AML-193 (cell line): ENCODE measurements around the gene MIF.
A peak's percentile ranks its signal among the peaks of the same experiment; 100 is the strongest.
"Not testable (repeated sequence)": the region's sequence is repeated elsewhere in the genome, so short reads cannot be mapped to it uniquely, and the experiment has no call there.

Experiments
- DNase-seq, 2 experiments: peaks; one replicate each; lab custom pipeline; 2025; lab: John Stamatoyannopoulos, UW

MIF gene

DNA sequence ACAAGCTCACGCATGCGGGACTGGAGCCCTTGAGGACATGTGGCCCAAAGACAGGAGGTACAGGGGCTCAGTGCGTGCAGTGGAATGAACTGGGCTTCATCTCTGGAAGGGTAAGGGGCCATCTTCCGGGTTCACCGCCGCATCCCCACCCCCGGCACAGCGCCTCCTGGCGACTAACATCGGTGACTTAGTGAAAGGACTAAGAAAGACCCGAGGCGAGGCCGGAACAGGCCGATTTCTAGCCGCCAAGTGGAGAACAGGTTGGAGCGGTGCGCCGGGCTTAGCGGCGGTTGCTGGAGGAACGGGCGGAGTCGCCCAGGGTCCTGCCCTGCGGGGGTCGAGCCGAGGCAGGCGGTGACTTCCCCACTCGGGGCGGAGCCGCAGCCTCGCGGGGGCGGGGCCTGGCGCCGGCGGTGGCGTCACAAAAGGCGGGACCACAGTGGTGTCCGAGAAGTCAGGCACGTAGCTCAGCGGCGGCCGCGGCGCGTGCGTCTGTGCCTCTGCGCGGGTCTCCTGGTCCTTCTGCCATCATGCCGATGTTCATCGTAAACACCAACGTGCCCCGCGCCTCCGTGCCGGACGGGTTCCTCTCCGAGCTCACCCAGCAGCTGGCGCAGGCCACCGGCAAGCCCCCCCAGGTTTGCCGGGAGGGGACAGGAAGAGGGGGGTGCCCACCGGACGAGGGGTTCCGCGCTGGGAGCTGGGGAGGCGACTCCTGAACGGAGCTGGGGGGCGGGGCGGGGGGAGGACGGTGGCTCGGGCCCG lies at the start of gene MIF:
MIF (plus strand) TSS at position 439 of the 765 bp plus-strand sequence; CDS start at position 531, 92 bp downstream.
- peak; percentile 92 to 95 for DNase-seq

DNA sequence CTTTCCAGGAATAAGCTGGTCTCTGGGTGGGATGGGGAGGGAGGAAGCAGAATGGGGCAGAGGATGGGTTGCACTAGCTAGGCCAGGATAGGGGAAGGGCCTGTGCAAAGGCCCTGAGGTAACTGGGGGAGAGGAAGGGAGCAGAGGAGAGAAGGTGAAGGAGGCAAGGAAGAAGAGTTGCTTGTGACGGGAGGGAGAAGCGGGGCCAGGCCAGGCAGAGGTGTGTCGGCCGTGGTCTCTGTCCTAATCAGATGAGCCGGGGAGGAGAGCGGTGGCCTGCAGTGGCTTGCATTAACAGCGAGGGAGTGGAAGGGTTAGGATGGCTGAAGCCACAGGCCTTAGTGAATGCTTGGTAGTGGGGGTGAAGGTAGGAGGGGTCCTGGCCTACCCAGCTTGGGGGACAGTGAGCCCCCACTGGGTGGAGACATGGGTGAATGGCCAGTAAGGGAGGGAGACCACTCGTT lies 49.4 kb upstream of the MIF start:
- DNase-seq = no peak

DNA sequence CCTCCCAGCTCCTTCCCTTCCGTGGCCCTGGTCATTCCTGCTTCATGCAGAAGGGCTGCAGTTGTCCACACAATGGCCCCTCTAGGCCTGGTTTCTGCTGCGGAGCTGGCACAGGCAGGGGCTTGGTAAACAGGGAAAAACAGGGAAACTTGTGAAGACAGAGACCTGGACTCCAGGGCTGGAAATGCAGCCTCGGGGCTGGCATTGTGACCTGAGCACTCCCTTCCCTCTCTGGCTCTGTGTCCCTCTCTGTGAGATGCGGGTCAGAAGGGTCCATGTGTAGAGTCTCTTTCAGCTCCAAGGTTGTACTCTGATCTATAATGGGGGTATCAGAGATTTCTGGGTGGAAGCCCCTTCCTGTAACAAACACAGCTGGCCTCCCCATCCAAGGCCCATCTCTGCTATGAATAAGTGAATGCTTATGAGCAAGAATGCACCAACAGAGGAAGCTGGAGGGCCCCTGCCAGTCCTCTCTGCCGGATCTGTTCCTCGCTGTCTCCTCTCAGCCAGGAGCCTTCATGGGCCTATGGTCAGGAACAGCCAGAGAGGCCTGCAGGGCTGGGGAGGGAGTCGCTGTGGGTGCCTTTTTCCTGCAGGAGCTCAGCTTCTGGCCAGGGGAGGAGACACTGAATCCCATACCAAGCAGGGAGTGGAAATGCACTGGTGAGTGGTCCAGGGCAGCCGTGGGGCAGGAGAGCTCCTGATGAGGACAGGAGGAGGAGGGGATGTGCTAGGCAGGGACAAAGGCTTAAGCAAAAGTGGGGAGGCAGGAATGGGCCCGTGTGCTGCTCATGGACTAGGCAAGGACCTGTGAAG lies 48.7 kb upstream of the MIF start:
- no peak for DNase-seq

DNA sequence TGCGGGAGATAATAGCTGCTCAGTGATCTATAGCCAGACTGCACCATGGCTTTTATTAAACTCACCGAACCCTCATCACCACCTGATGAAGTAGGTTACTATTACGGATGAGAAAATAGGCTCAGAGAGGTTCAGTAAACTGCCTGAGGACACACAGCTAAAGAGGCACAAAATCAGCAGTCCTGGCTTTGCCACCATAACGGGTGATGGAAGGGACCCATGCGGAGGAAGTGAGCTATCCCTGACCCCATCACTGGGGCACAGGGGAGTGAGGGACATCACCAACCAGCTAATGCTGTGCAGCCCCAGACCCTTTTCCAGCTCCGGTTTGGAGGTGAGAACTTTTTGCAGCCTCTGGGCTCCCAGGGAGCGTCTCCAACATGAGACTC lies 48.1 kb upstream of the MIF start:
- DNase-seq = no peak

DNA sequence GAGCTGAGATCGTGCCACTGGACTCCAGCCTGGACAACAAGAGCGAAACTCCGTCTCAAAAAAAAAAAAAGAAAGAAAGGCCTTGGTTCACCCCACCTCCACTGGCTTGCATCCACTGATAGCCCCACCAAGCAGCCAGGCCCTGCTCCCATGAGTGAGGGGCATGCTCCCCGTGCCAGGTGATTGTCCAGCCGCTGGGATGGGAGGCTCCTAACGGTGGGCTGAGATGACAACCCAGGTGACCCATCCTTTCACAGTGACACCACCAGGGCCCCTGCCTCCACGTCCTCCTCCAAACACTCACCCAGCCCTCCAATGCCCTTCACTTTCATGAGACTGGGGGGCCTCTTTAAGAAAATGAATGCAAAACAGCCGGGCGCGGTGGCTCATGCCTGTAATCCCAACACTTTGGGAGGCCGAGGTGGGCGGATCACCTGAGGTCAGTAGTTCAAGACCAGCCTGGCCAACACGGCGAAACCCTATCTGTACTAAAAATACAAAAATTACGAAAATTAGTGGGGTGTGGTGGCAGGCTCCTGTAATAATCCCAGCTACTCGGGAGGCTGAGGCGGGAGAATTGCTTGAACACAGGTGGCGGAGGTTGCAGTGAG lies 46.8 kb upstream of the MIF start:
- no peak for DNase-seq

DNA sequence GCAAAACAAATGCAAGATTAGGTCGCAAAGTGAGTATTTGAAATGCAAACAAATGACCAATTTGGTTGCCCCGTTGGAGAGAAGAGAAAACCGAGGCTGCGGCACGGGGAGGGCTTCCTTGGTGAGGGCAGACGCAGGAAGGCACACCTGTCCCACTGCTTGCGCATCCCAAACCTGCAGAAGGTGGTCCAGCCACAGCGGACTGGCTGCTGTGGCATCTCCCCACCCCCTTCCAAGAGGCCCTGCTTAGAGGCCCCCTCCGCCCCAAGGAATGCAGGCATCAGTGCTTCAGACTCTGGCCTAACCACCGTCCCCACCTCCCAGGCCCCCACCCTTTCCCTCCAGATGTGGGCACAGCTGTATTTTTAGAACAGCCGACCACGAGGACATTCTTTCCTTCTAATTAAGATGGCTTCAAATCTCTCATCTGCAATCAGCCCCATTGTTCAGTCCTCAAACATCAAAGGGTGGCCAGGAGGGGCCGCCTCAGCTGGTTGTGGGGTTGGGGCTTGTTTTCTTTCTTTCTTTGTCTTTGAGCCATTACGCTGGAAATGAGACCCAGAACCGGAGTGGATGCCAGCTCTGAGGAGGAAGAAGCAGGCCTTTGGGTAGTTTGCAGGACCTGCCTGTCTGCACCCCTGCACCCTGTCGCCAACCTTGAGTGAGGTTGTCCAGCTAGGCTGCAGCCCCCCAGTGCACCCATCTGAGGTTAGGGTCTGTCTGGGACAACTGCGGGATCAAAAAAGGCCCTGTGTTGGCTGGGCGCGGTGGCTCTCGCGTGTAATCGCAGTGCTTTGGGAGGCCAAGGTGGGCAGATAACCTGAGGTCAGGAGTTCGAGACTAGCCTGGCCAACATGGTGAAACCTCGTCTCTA lies 46.0 kb upstream of the MIF start:
- DNase-seq = no peak

DNA sequence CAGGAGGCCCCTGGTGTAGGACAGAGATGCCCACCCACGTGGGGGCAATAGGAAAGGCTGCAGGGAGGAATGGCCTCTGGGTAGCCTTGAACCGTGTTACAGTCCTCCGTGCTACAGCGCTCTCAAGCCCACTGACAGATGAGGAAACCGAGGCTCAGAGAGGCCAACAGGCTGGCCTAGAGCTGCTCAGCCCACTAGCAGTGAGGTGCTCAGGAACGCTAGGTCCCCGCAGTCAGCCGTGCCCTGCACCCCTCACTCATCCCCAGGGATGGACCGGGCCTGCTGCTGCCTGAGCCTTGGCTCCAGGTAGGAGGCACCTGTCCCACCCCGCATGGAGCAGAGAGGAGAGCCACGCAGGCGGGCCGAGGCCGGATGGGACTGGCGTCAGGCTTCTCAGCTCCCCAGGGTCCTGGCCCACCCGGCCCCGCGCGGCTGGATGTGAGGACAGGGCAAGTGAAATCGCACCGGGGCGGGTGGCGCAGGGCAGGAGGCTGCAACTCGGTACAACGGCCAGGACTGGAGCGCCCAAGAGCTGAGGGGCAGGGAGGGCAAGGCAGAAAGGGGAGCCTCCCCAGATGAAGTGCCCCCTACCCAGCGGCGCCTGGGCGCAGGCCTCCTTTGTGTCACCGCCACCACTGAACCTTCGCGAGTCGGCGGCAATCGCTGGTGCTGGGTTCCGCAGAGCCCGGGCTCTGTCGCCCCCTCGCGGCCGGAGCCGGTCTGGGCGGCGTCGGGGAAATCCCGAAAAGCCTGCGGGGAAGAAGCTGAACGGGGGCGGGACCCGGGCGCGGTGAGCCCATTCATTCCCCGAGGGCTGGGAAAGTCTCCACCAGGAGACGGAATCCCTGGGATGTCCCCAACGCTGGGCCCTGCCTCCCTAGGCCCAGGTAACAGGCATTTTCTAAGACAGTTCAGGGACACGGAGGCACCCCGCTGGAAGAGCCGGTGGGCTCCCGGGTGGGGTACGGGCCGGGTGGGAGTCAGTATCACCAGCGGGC lies 44.9 kb upstream of the MIF start:
- peak; percentile 26 to 56 for DNase-seq

DNA sequence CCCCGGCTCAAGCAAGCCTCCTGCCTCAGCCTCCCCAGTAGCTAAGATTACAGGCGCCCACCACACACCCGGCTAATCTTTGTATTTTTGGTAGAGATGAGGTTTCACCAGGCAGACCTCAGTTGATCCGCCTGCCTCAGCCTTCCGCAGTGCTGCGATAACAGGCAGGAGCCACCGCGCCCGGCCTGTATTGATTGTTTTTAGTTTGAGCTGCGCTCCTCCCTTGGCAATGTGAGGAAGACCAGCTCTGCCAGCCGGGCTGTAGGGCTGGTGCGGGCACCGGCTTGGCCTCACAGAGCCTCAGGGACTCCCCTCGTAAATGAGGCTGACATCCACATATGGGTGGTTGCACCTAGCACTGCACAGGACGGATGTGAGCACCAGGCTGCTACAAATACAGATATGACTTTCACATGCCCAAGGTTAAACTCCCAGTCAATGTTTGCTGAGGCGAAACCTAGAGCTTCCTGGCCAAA lies 44.0 kb upstream of the MIF start:
- DNase-seq = no peak

DNA sequence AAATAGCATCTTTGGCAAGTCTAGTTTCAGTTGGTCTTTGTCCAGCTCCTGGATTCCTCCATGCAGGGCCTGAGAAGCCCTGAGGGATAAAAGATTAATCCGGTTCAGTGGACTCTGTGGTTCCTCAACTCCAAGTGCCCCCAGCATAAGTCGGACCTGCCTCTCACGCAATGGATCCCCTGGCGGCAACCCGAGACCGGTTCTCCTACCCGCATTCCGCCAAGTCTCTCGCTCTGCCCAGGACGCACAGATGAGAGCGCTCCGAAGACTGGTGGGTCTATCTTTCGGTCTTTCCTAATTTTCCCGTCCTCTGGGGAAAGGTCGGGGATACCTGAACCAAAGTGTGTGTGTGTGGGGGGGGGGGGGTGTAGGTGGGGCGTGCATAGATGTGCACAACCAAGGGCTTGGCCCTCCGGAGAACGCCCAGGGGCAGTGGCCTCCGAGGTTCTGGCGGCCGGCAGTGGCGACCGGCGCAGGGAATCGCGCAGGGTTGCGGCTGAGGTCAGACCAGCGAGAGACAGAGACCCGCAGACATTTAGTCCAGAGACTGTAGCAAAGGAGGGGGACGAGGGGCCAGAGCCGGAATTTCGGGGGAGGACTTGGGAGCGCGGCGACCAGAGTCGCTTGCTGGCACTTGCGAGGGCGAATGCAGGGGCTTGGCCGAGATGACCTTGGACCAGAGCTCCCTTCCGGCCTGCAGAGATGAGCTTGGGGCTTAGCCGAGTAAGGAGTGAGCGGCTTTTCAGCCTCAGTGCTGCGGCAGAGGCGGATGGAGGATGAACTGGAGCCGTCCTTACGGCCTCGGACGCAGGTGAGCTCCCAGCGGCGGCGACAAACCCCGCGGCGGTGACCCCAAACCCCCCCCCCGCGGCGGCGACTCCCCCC lies 37.2 kb upstream of the MIF start:
- peak in 1 of 2 experiments; percentile 50 for DNase-seq

DNA sequence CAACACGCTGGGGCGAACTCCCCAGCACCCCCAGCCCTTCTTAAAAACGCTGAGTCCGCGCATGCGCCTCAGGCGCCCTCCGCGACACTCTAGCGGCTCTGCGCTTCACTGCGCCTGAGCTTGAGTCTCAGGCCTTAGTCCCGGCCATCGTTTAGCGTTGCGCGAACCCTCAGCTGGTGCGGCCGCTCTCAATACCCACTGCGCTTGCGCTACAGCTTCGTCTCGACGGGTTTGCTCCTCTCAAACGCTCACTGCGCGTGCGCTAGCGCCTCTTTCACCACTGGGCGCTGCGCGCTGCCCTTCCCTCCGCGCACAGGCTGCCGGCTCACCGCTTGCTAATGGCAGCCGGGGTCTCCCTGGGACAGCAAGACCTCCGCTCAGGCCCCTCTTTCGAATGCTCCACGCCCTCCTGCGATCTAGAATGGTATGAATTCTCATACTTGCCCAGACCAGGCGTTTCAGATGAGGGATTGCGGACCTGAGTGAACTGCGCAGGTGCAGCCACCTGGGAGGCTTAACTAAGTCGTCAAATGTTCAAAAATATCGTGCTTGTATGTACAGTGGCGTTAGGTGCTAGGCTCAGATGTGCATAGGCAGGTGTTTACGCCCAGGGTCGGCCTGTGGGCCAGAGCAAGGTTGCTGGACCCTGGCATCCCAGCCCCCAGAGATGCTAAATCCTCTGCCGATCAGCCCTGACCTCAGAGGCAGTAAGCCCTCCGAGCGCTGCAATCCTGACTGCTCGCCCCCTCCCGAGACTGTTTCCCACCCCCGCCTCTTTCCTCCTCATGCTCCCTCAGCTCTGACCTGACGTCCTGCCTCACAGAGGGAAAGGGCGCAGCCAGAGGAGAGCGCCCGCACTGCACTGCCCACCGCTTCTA lies 36.3 kb upstream of the MIF start, which contains the start of gene SLC2A11:
SLC2A11 (plus strand) TSS at position 270 of the 878 bp plus-strand sequence; CDS start at position 395, 125 bp downstream.
- DNase-seq = peak; percentile 95 to 98

DNA sequence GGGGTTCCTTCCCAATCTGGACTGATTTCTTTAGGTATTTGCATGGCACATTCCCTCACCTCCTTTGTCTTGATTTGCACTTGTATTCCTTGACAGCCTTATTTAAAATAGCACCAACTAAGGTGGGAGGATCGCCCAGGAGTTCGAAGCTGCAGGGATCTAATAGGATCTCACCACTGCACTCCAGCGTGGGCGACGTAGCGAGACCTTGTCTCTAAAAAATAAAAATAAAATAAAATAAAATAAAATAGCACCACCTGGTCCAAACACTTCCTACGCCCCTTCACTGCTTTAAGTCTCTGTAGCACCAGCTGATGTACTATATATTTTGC lies 35.7 kb upstream of the MIF start:
- DNase-seq = no peak

DNA sequence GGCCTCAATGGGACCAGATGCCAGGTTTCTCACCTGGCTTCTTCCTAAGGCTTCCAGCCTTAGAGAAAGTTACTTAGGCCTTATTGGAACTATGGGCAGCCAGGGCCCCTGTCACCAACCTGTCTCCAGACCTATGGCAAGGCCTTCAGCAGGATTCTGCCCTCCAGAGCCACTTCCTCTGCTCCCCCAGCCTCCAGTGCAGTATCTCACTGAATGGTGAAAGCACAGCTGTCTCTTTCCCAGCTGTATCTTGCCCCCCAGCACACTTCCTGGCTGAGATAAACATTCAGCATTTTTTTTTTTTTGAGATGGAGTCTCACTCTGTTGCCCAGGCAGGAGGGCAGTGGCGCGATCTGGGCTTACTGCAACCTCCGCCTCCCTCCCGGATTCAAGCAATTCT lies 35.0 kb upstream of the MIF start:
- no peak for DNase-seq

DNA sequence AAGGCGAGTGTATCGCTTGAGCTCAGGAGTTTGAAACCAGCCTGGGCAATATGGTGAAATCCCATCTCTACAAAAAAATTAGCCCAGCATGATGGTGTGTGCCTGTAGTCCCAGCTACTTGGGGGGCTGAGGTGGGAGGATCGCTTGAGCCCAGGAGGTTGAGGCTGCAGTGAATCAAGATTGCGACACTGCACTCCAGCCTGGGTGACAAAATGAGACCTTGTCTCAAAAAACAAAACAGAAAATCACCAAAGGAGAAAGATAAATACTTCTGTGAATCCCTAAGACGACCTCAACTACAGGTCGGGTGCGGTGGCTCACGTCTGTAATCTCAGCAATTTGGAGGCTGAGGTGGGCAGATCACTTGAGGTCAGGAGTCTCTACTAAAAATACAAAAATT lies 34.0 kb upstream of the MIF start:
- not testable (repeated sequence) for DNase-seq

DNA sequence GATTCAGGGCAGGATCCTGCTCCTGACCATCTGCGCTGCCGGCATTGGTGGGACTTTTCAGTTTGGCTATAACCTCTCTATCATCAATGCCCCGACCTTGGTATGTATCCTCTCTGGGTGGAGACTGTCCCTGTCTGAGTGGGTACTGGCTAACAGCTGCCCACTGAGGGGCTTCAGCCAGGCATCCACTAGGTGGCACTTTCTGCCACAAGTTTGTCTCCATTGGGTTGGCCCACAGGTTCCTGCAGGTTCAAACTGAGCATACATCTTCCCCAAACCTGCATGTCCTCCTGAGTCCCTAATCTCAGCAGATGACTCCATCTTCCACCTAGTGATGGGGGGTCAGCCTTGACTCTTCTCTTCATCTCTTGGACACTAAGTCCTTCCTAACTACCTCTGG lies 32.1 kb upstream of the MIF start:
- DNase-seq = peak; percentile 49 to 67

DNA sequence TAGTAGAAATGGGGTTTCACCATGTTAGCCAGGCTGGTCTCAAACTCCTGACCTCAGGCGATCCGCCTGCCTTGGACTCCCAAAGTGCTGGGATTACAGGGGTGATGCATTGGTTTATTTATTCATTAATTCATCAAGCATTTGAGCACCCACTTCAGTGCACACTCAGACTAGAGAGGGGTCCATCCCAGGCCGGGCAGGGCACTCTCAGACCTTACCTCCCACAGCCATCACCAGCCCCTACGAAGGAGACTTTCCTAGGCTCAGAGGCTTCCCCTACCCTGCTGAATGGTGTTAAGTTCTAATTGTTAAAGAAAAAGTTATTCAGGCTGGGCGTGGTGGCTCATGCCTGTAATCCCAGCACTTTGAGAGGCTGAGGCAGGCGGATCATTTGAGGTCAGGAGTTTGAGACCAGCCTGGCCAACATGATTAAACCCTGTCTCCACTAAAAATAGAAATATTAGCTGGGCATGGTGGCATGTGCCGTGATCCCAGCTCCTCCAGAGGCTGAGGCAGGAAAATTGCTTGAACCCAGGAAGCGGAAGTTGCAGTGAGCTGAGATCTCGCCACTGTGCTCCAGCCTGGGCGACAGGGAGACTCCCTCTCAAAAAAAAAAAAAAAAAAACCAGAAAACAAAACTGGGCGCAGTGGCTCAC lies 29.6 kb upstream of the MIF start:
- DNase-seq = not testable (repeated sequence)

DNA sequence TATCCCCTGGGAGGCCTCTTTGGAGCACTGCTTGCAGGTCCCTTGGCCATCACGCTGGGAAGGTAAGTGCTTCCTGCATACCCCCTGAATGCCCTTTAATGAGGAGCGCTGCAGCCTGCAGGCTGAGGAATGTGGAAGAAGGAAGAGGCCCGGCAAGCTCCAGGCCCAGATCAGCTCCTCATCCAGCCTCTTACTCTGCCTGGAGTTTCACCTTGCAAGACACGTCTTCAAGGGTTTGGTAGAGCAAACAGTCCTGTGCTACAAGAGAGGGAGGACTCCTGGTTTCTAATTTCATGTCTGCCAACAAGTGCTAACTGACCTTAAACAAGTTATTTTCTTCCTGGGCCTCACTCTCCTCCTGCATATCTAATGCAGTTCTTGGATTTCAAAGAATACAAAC lies 25.6 kb upstream of the MIF start:
- DNase-seq = no peak

DNA sequence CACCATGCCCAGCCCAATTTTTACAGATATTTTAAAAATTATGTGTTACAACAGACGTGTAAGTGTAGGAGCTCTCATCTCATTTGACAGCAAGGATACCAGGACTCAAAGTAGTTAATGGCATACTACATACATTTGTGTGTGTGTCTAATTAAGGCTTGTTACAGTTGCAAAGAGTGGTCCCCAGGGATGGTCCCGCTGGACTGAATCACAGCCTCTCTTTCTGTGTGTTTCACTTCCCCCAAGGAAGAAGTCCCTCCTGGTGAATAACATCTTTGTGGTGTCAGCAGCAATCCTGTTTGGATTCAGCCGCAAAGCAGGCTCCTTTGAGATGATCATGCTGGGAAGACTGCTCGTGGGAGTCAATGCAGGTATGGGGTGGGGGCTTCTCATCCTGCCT lies 19.3 kb upstream of the MIF start:
- no peak for DNase-seq

DNA sequence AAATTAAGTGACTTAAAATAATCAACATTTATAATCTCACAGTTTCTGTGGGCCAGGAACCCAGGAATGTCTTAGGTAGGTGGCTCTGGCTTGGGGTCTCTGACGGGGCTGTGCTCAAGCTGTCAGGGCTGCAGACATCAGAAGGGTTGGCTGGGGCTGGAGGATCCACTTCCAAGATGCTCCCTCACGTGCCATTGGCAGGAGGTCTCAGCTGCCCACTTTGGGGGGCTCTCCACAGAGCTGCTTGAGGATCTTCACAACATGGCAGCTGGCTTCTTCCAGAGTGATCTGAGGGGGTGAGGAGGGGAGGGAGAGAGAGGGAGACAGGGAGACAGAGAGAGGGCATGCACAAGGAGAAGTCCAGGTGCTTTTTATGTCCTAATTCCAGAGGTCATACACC lies 18.4 kb upstream of the MIF start:
- DNase-seq = no peak
